ENCODE data around the gene PAH. TPM values are rescaled to one million over a fixed set of nuclear protein-coding genes. Genes with fewer than 3 reads are reported as not detected.

PAH gene
- not detected in 2 replicates for polyA plus RNA-seq (2011; rRNA removed)
- polyA plus RNA-seq (2012; cell fraction: cytosol; rRNA removed): not detected in 2 replicates
- not detected in 2 replicates for polyA plus RNA-seq (2012; cell fraction: nucleus; rRNA removed)
- not detected in 3 replicates for polyA plus RNA-seq (2017; fragmentation: RNase III; extraction: RNeasy Plus Mini Kit Qiagen cat#74134 plus additional on column Dnase treatment)
- not detected in 2 replicates for polyA minus RNA-seq (2011; rRNA and poly(A)+ RNA removed)

GRCh38 chr12:102917026-102917787 lies at the start of gene PAH:
TSS of gene PAH (minus strand) at chr12:102917244. CDS start at chr12:102917130, 114 bp downstream.
- no peak within 1 kb of the TSS for H3K4me3 ChIP-seq
- ATAC-seq: no peak
- WGBS (ENCODE audit: missing lambda C conversion rate): 67% methylated on average over 29 of the region's 30 CpGs

More at GRCh38 chr12:102917026-102917787, at the start of gene PAH:
- Histone ChIP-seq H3K27ac (no peak within 1 kb of the TSS), H3K9me3 (no peaks in the 10 kb centered on the region), H3K4me2 (no peak within 1 kb of the TSS), H3K4me1 (0 out of 3 replicates have a peak, but pooled peaks cover 5% of the 10 kb centered on the region)
- ChIA-PET POLR2A (no interaction called here), CTCF (interaction anchor here (1.2 kb wide), 1 partner anchor 32 kb away, joined by 3 read pairs; no protein-coding TSS in a partner anchor)
- no peak for DNase-seq (ENCODE audit: low read depth in 1 of 2, low spot score in 1 of 2)
- FAIRE-seq: no peak
- TF ChIP-seq POLR2AphosphoS2 (conservative IDR thresholded peaks at IDR 0.05; ENCODE audit: low read length): no peak
- no peak for TF ChIP-seq NPAS2 (CRISPR knock-in tag; IDR thresholded peaks at IDR 0.05; ENCODE audit: borderline replicate concordance)
- TF ChIP-seq REST (IDR thresholded peaks at IDR 0.05): no peak
- TF ChIP-seq CBX2 (IDR thresholded peaks at IDR 0.05; ENCODE audit: borderline replicate concordance, low read depth): no peak
- no peak for TF ChIP-seq CBX8 (IDR thresholded peaks at IDR 0.05)
- TF ChIP-seq BCL3 (IDR thresholded peaks at IDR 0.05): no peak
- TF ChIP-seq ZC3H11A (IDR thresholded peaks at IDR 0.05): no peak
- TF ChIP-seq CTCF (IDR thresholded peaks at IDR 0.05): no peak
- TF ChIP-seq FOSL2 (IDR thresholded peaks at IDR 0.05): no peak
- TF ChIP-seq FOSL2 (CRISPR knock-in tag; IDR thresholded peaks at IDR 0.05): no peak
- TF ChIP-seq RARB (CRISPR knock-in tag; IDR thresholded peaks at IDR 0.05): no peak
- no peak for TF ChIP-seq JUNB (IDR thresholded peaks at IDR 0.05)
- TF ChIP-seq MYC (IDR thresholded peaks at IDR 0.05; ENCODE audit: borderline replicate concordance, low read length): no peak
- no peak for TF ChIP-seq ZFP36 (IDR thresholded peaks at IDR 0.05; ENCODE audit: borderline replicate concordance, partially characterized antibody)
- no peak for TF ChIP-seq RAD21 (conservative IDR thresholded peaks at IDR 0.05 in 1 of 2, IDR thresholded peaks at IDR 0.05 in 1 of 2)
- no peak for TF ChIP-seq TP53 (CRISPR knock-in tag; IDR thresholded peaks at IDR 0.05)
- no peak for TF ChIP-seq HOXB5 (CRISPR knock-in tag; IDR thresholded peaks at IDR 0.05)
- no peak for TF ChIP-seq POLR2A (IDR thresholded peaks at IDR 0.05; ENCODE audit: low read length)
